Urinary bladder (tissue), 4 donors: ENCODE measurements around the gene C1orf226. TPM values are rescaled to one million over a fixed set of nuclear protein-coding genes. Genes with fewer than 3 reads are reported as not detected.
A peak's percentile ranks its signal among the peaks of the same experiment; 100 is the strongest.
"Not testable (repeated sequence)": the region's sequence is repeated elsewhere in the genome, so short reads cannot be mapped to it uniquely, and the experiment has no call there.

ENCODE experiments used
- DNase-seq: peaks from one replicate; pipeline ENCODE4 v3.0.0-alpha.2; 2015; ENCODE audit errors: extremely low spot score
- H3K27ac ChIP-seq: one replicate; pipeline ENCODE4 v1.5.1; 2013; ENCODE audit warnings: low read depth, mild to moderate bottlenecking, moderate library complexity
- H3K36me3 ChIP-seq: one replicate; pipeline ENCODE4 v1.6.1; 2013; ENCODE audit warnings: mild to moderate bottlenecking, moderate library complexity; ENCODE audit not compliant: insufficient read depth
- H3K4me1 ChIP-seq: one replicate; pipeline ENCODE4 v1.6.1; 2013; ENCODE audit warnings: mild to moderate bottlenecking, moderate library complexity; ENCODE audit not compliant: insufficient read depth
- H3K4me3 ChIP-seq: one replicate; pipeline ENCODE4 v1.5.1; 2013; ENCODE audit warnings: low read depth, low read length
- WGBS: extraction: QIAGEN DNeasy Blood & Tissue Kit; methylation state at CpG from one replicate; pipeline ENCODE4 v1.1.7; 2013; 5-methylcytosine and 5-hydroxymethylcytosine counted together
- polyA plus RNA-seq: library from polyadenylated mRNA; stranded (reverse); fragments of 200-250 nt; gene quantifications from one replicate; pipeline ENCODE4 v1.2.3, GENCODE V29; 2013
- total RNA-seq: library from RNA; depleted of rRNA; stranded (reverse); fragments of >200 nt; gene quantifications from one replicate; pipeline ENCODE4 v1.2.3, GENCODE V29; 2014
- donor health status: healthy with polysubstance abuse.
- donor health status: healthy.

The C1orf226 gene
- total RNA-seq (1.4 TPM), polyA plus RNA-seq (2.2 TPM)

GRCh38 chr1:162381383-162381782 is at the start of gene C1orf226:
C1orf226 (plus strand) TSS chr1:162381728; CDS start chr1:162381902, 174 bp downstream.
- peak; percentile 62 for DNase-seq
- peak within 1 kb of the TSS; percentile 60 for H3K27ac ChIP-seq
- no peaks in the 10 kb centered on the region for H3K4me1 ChIP-seq
- WGBS, result 77% methylated on average over 3 of the region's 3 CpGs
- H3K36me3 ChIP-seq, result no peaks in the 10 kb centered on the region
- no peak within 1 kb of the TSS for H3K4me3 ChIP-seq

- DNase-seq, result no peak
- no peaks in the 10 kb centered on the region for H3K36me3 ChIP-seq
- no peak overlapping the region for H3K27ac ChIP-seq
- H3K4me1 ChIP-seq, result no peaks in the 10 kb centered on the region
- no peak overlapping the region for H3K4me3 ChIP-seq
Observed at GRCh38 chr1:162333991-162334390, 47.5 kb upstream of the C1orf226 start.

GRCh38 chr1:162335126-162335525 is 46.4 kb upstream of the C1orf226 start:
- DNase-seq, result no peak
- WGBS, result 69% methylated on average over 5 of the region's 5 CpGs
- H3K27ac ChIP-seq, result no peak overlapping the region

GRCh38 chr1:162336621-162337285 is 44.8 kb upstream of the C1orf226 start:
- Histone ChIP-seq H3K4me3 (no peak overlapping the region), H3K27ac (no peak overlapping the region), H3K36me3 (no peaks in the 10 kb centered on the region), H3K4me1 (no peaks in the 10 kb centered on the region)
- DNase-seq, result no peak
- 90% methylated on average over 7 of the region's 7 CpGs for WGBS

More at GRCh38 chr1:162335126-162335525, 46.4 kb upstream of the C1orf226 start:
- Histone ChIP-seq H3K4me1 (no peaks in the 10 kb centered on the region), H3K4me3 (no peak overlapping the region), H3K36me3 (no peaks in the 10 kb centered on the region)

- Histone ChIP-seq H3K27ac (no peak overlapping the region), H3K36me3 (no peaks in the 10 kb centered on the region), H3K4me1 (no peaks in the 10 kb centered on the region), H3K4me3 (no peak overlapping the region)
- no peak for DNase-seq
- WGBS, result 92% methylated on average over 1 of the region's 1 CpG
Observed at GRCh38 chr1:162342452-162342983, 39.0 kb upstream of the C1orf226 start.

GRCh38 chr1:162343470-162343869 is 38.1 kb upstream of the C1orf226 start:
- WGBS, result 95% methylated on average over 5 of the region's 5 CpGs
- DNase-seq, result no peak
- H3K27ac ChIP-seq, result no peak overlapping the region
- no peaks in the 10 kb centered on the region for H3K36me3 ChIP-seq
- H3K4me1 ChIP-seq, result no peaks in the 10 kb centered on the region
- H3K4me3 ChIP-seq, result no peak overlapping the region

- no peak overlapping the region for H3K27ac ChIP-seq
- WGBS, result 59% methylated on average over 3 of the region's 3 CpGs
Observed at GRCh38 chr1:162347281-162347680, 34.2 kb upstream of the C1orf226 start.

GRCh38 chr1:162349635-162350330 is 31.7 kb upstream of the C1orf226 start:
- no peak overlapping the region for H3K4me3 ChIP-seq
- WGBS, result 50% methylated on average over 11 of the region's 11 CpGs

More at GRCh38 chr1:162347281-162347680, 34.2 kb upstream of the C1orf226 start:
- DNase-seq, result no peak
- Histone ChIP-seq H3K36me3 (no peaks in the 10 kb centered on the region), H3K4me1 (peaks cover 3% of the 10 kb centered on the region), H3K4me3 (no peak overlapping the region)

GRCh38 chr1:162351246-162351842 is 30.2 kb upstream of the C1orf226 start:
- 84% methylated on average over 6 of the region's 6 CpGs for WGBS
- no peak overlapping the region for H3K4me3 ChIP-seq
- H3K4me1 ChIP-seq, result peaks cover 3% of the 10 kb centered on the region
- no peak for DNase-seq
- no peaks in the 10 kb centered on the region for H3K36me3 ChIP-seq
- H3K27ac ChIP-seq, result no peak overlapping the region

More at GRCh38 chr1:162349635-162350330, 31.7 kb upstream of the C1orf226 start:
- H3K36me3 ChIP-seq, result no peaks in the 10 kb centered on the region
- no peak overlapping the region for H3K27ac ChIP-seq
- DNase-seq, result peak; percentile 11
- peaks cover 3% of the 10 kb centered on the region for H3K4me1 ChIP-seq

- 66% methylated on average over 4 of the region's 4 CpGs for WGBS
- not testable (repeated sequence) for DNase-seq, H3K27ac ChIP-seq, H3K4me1 ChIP-seq, H3K36me3 ChIP-seq, H3K4me3 ChIP-seq
Observed at GRCh38 chr1:162351874-162352273, 29.7 kb upstream of the C1orf226 start.

GRCh38 chr1:162353078-162353477 is 28.4 kb upstream of the C1orf226 start:
- Histone ChIP-seq H3K4me1 (peaks cover 3% of the 10 kb centered on the region), H3K36me3 (peaks cover 3% of the 10 kb centered on the region), H3K27ac (no peak overlapping the region), H3K4me3 (no peak overlapping the region)
- WGBS, result 90% methylated on average over 9 of the region's 9 CpGs
- no peak for DNase-seq

GRCh38 chr1:162353702-162354101 is 27.8 kb upstream of the C1orf226 start:
- WGBS, result 78% methylated on average over 5 of the region's 5 CpGs
- DNase-seq, result no peak
- no peak overlapping the region for H3K4me3 ChIP-seq
- H3K27ac ChIP-seq, result no peak overlapping the region
- peaks cover 3% of the 10 kb centered on the region for H3K36me3 ChIP-seq
- peaks cover 3% of the 10 kb centered on the region for H3K4me1 ChIP-seq

GRCh38 chr1:162357681-162358266 is 23.8 kb upstream of the C1orf226 start:
- no peak for DNase-seq
- Histone ChIP-seq H3K36me3 (peaks cover 3% of the 10 kb centered on the region), H3K4me3 (no peak overlapping the region), H3K27ac (no peak overlapping the region), H3K4me1 (no peaks in the 10 kb centered on the region)
- WGBS, result 55% methylated on average over 5 of the region's 5 CpGs
